PFSK-1 (cell line): ENCODE data around the gene HACD3.
A peak's percentile ranks its signal among the peaks of the same experiment; 100 is the strongest.

Source experiments
- FOXP2 ChIP-seq: optimal IDR thresholded peaks from 2 replicates; pipeline ENCODE3; 2011; ENCODE audit warnings: borderline replicate concordance, control low read depth, inconsistent platforms; ENCODE audit not compliant: insufficient read depth; ENCODE audit errors: extremely low read length, extremely low read depth
- POLR2AphosphoS5 ChIP-seq: IDR thresholded peaks from 2 replicates; pipeline ENCODE4 v1.6.1; 2012; ENCODE audit warnings: low read depth, mild to moderate bottlenecking, control low read depth, low read length, moderate library complexity
- REST ChIP-seq, 2 experiments: IDR thresholded peaks; 2 replicates each; pipeline versions ENCODE4 v1.6.1 to v1.8.0; 2011 to 2012; ENCODE audit warnings: low read depth in 2 of 2, low read length in 2 of 2, control low read depth in 1 of 2, inconsistent platforms in 1 of 2, mild to moderate bottlenecking in 1 of 2, moderate library complexity in 1 of 2; ENCODE audit not compliant: insufficient read depth in 1 of 2
- SIN3A ChIP-seq: IDR thresholded peaks from 2 replicates; pipeline ENCODE4 v1.6.1; 2012; ENCODE audit warnings: mild to moderate bottlenecking, low read length, moderate library complexity, borderline replicate concordance; ENCODE audit not compliant: insufficient read depth
- TAF1 ChIP-seq: IDR thresholded peaks from 2 replicates; pipeline ENCODE4 v1.6.1; 2012; ENCODE audit warnings: low read length, control low read depth, borderline replicate concordance; ENCODE audit not compliant: insufficient read depth

HACD3 gene

GRCh38 chr15:65569728-65570127 lies 39.5 kb downstream of the HACD3 start:
- TF ChIP-seq TAF1 = no peak
- no peak for TF ChIP-seq FOXP2
- TF ChIP-seq REST (IDR thresholded peaks at IDR 0.05; ENCODE audit: insufficient read depth in 1 of 2, low read depth in 2 of 2, low read length in 2 of 2) = no peak
- TF ChIP-seq SIN3A = no peak
- no peak for TF ChIP-seq POLR2AphosphoS5

GRCh38 chr15:65571971-65572370 lies 41.7 kb downstream of the HACD3 start:
- no peak for TF ChIP-seq SIN3A
- no peak for TF ChIP-seq TAF1
- no peak for TF ChIP-seq FOXP2
- no peak for TF ChIP-seq POLR2AphosphoS5

GRCh38 chr15:65576664-65577063 lies 46.4 kb downstream of the HACD3 start:
- TF ChIP-seq POLR2AphosphoS5 = no peak
- TF ChIP-seq REST (IDR thresholded peaks at IDR 0.05; ENCODE audit: insufficient read depth in 1 of 2, low read depth in 2 of 2, low read length in 2 of 2) = no peak
- TF ChIP-seq SIN3A = no peak
- TF ChIP-seq TAF1 = no peak
- TF ChIP-seq FOXP2 = no peak

GRCh38 chr15:65577129-65577996 lies 47.1 kb downstream of the HACD3 start:
- TF ChIP-seq POLR2AphosphoS5 (peak; percentile 29; the same call in 1 of the 2 replicates), FOXP2 (no peak)

- TF ChIP-seq TAF1 (no peak), FOXP2 (no peak), POLR2AphosphoS5 (0 out of 2 replicates have a peak, but pooled peaks have one; percentile 20)
These were observed 48.9 kb downstream of the HACD3 start for GRCh38 chr15:65578904-65579728.

- no peak for TF ChIP-seq FOXP2
These were observed 49.5 kb downstream of the HACD3 start for GRCh38 chr15:65579762-65580161.

DNA sequence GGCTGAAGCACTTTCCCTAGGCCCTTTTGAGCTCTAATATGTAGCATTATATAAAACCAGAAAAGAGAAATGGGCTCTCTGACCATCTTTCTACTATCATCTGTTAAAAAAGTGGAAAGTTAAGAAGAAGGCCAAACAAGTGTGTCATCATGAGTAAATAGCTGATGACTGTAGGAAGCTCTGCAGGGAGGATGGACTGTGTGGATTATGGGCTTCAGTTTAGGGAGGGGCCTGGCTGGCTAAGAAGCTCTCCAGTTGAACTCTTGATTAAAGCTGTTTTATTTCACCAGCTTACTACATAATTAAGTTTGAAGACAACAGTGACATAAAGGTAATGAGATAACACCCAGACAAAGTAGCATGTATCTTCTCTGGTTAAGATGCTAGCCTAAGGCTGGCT lies 50.0 kb downstream of the HACD3 start:
- no peak for TF ChIP-seq REST (IDR thresholded peaks at IDR 0.05; ENCODE audit: insufficient read depth in 1 of 2, low read depth in 2 of 2, low read length in 2 of 2)
- TF ChIP-seq POLR2AphosphoS5 = no peak
- no peak for TF ChIP-seq FOXP2
- no peak for TF ChIP-seq TAF1
- no peak for TF ChIP-seq SIN3A
